ENCODE data around the gene EDNRB.

Gene EDNRB

DNA sequence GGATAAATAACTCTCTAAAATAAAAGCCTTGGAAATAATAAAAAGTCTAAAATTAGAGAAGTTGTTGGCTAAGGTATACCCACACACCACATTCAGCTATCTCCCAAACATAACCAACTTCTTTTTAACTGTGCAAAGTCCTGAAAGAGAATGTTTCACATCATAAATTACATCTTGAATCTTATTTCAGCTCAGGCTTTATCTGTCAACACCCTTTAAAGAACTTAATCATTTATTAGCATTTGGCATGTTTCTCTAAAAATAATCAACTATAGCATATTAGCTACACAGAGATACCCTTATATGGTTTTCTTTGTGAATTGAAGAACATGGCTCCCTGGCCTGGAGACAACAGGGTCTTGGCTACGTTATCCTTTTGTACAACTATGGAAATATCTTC lies 6.9 kb downstream of the EDNRB start:
- H3K36me3 ChIP-seq (ENCODE audit: control insufficient read depth in 4 of 4, insufficient read depth in 4 of 4, low read length in 3 of 4), result no peaks in the 10 kb centered on the region
- ChIA-PET POLR2A (no interaction called here), CTCF (no interaction called here)
- no peaks in the 10 kb centered on the region for H3K4me1 ChIP-seq (ENCODE audit: control extremely low read depth in 1 of 4, control insufficient read depth in 4 of 4, insufficient read depth in 4 of 4, low read length in 3 of 4)
- DNase-seq, result no peak
- H3K9me3 ChIP-seq (ENCODE audit: control extremely low read depth in 1 of 5, control insufficient read depth in 4 of 5, insufficient read depth in 2 of 5, low read depth in 1 of 5, low read length in 4 of 5), result no peaks in the 10 kb centered on the region
- peaks cover 0 to 4% (median 0%) of the 10 kb centered on the region in 5 experiments for H3K27me3 ChIP-seq (replicated peaks in 2 of 5; ENCODE audit: control insufficient read depth in 4 of 5, insufficient read depth in 5 of 5, low read length in 4 of 5)
- no peak overlapping the region for H3K4me3 ChIP-seq (ENCODE audit: control insufficient read depth in 1 of 7, extremely low read depth in 1 of 7, insufficient read depth in 4 of 7, low read depth in 2 of 7, low read length in 6 of 7)
- WGBS (ENCODE audit: insufficient coverage), result no CpG with 5 or more reads among the region's 1 CpG
- no peak overlapping the region for H3K27ac ChIP-seq (ENCODE audit: insufficient read depth in 1 of 2, low read depth in 1 of 2, low read length in 2 of 2, poor library complexity in 1 of 2, severe bottlenecking in 2 of 2)

DNA sequence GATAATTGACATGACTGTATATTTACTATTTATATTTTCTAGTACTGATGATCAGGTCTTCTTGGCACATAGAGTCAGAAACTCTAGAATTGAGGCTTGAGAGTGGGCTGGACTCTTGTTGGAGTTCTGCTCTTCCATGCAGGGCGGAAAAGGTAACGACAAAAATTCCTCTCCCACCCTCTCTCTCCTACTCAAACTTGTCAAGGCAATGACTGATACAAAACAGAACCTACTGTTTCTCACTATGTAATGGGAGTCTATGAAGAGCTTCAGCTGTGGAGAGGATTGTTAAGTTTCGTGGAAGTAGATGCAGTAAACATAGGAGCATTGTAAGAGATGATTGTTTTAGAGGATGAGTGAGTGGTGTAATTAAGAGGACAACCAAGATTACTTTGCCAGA lies 8.8 kb downstream of the EDNRB start:
- Histone ChIP-seq H3K4me3 (ENCODE audit: control insufficient read depth in 1 of 7, extremely low read depth in 1 of 7, insufficient read depth in 4 of 7, low read depth in 2 of 7, low read length in 6 of 7) (no peak overlapping the region), H3K36me3 (ENCODE audit: control insufficient read depth in 4 of 4, insufficient read depth in 4 of 4, low read length in 3 of 4) (no peaks in the 10 kb centered on the region), H3K27ac (ENCODE audit: insufficient read depth in 1 of 2, low read depth in 1 of 2, low read length in 2 of 2, poor library complexity in 1 of 2, severe bottlenecking in 2 of 2) (no peak overlapping the region), H3K27me3 (replicated peaks in 2 of 5; ENCODE audit: control insufficient read depth in 4 of 5, insufficient read depth in 5 of 5, low read length in 4 of 5) (no peaks in the 10 kb centered on the region), H3K9me3 (ENCODE audit: control extremely low read depth in 1 of 5, control insufficient read depth in 4 of 5, insufficient read depth in 2 of 5, low read depth in 1 of 5, low read length in 4 of 5) (no peaks in the 10 kb centered on the region), H3K4me1 (ENCODE audit: control extremely low read depth in 1 of 4, control insufficient read depth in 4 of 4, insufficient read depth in 4 of 4, low read length in 3 of 4) (no peaks in the 10 kb centered on the region)
- WGBS (ENCODE audit: insufficient coverage), result 100% methylated on average over 1 of the region's 3 CpGs
- ChIA-PET CTCF (no interaction called here), POLR2A (no interaction called here)
- DNase-seq, result no peak

DNA sequence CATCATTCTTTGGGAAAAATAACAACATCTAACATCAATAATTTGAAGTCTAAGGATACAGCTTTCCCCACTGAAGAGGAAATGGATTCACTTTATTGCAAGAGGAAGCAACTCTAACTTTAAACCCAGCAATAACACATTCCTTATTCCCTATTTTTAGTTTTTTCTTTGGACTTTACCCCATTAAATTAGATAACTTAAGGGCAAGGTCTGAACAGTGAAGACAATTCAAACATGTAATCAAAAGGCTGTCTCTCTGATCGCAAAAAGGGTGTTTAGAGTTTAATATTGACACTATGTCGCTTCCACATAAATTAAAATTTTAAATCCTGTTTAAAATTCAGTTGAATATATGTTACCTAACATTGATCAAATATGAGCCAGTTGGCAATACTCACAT lies 10.1 kb downstream of the EDNRB start:
- WGBS (ENCODE audit: insufficient coverage), result no CpG with 5 or more reads among the region's 2 CpGs
- CTCF ChIA-PET, result no interaction called here

DNA sequence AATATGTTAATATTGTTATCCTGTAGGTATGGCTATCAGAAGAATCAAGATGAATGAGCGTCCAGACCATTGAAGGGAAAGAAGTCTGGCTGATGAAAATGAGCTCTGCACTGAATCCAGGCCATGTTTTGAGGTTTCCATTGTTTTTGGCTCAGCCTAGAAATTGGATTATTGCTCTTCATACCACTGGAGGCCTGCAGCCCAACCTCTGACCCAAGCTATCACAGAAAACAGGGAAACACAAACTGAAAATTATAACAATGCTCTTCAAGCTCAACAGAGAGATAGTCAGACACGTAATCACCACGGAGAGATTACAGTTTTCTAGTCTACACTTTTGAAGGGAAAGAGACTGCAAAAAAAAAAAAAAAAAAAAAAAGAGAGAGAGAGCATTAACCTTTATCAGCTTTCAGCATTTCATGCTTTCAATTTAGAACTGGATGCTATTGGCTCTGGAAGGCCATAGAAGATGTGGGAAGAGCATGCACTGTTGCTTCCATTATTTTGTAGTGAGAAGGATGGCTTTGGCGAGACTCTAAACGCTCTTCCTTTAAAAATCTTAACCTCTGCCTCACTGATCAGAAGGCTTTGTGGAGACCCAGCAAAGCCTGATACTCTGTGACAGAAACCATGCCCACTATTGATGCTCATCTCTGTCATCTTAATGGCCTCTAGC lies 10.8 kb downstream of the EDNRB start:
- WGBS (ENCODE audit: insufficient coverage), result 93% methylated on average over 3 of the region's 5 CpGs
- peaks cover 0 to 3% (median 0%) of the 10 kb centered on the region in 5 experiments for H3K9me3 ChIP-seq (ENCODE audit: control extremely low read depth in 1 of 5, control insufficient read depth in 4 of 5, insufficient read depth in 2 of 5, low read depth in 1 of 5, low read length in 4 of 5)
- ChIA-PET POLR2A (no interaction called here), CTCF (no interaction called here)
- no peaks in the 10 kb centered on the region for H3K4me1 ChIP-seq (ENCODE audit: control extremely low read depth in 1 of 4, control insufficient read depth in 4 of 4, insufficient read depth in 4 of 4, low read length in 3 of 4)
- H3K27me3 ChIP-seq (replicated peaks in 2 of 5; ENCODE audit: control insufficient read depth in 4 of 5, insufficient read depth in 5 of 5, low read length in 4 of 5), result no peaks in the 10 kb centered on the region
- no peak for DNase-seq
- no peak overlapping the region for H3K27ac ChIP-seq (ENCODE audit: insufficient read depth in 1 of 2, low read depth in 1 of 2, low read length in 2 of 2, poor library complexity in 1 of 2, severe bottlenecking in 2 of 2)
- H3K36me3 ChIP-seq (ENCODE audit: control insufficient read depth in 4 of 4, insufficient read depth in 4 of 4, low read length in 3 of 4), result no peaks in the 10 kb centered on the region
- H3K4me3 ChIP-seq (ENCODE audit: control insufficient read depth in 1 of 7, extremely low read depth in 1 of 7, insufficient read depth in 4 of 7, low read depth in 2 of 7, low read length in 6 of 7), result no peak overlapping the region

More for the DNA sequence above, 10.1 kb downstream of the EDNRB start:
- Histone ChIP-seq H3K27ac (ENCODE audit: insufficient read depth in 1 of 2, low read depth in 1 of 2, low read length in 2 of 2, poor library complexity in 1 of 2, severe bottlenecking in 2 of 2) (no peak overlapping the region), H3K36me3 (ENCODE audit: control insufficient read depth in 4 of 4, insufficient read depth in 4 of 4, low read length in 3 of 4) (no peaks in the 10 kb centered on the region), H3K9me3 (ENCODE audit: control extremely low read depth in 1 of 5, control insufficient read depth in 4 of 5, insufficient read depth in 2 of 5, low read depth in 1 of 5, low read length in 4 of 5) (no peaks in the 10 kb centered on the region), H3K4me1 (ENCODE audit: control extremely low read depth in 1 of 4, control insufficient read depth in 4 of 4, insufficient read depth in 4 of 4, low read length in 3 of 4) (no peaks in the 10 kb centered on the region), H3K27me3 (replicated peaks in 2 of 5; ENCODE audit: control insufficient read depth in 4 of 5, insufficient read depth in 5 of 5, low read length in 4 of 5) (no peaks in the 10 kb centered on the region), H3K4me3 (ENCODE audit: control insufficient read depth in 1 of 7, extremely low read depth in 1 of 7, insufficient read depth in 4 of 7, low read depth in 2 of 7, low read length in 6 of 7) (no peak overlapping the region)
- POLR2A ChIA-PET, result no interaction called here
- DNase-seq, result no peak

DNA sequence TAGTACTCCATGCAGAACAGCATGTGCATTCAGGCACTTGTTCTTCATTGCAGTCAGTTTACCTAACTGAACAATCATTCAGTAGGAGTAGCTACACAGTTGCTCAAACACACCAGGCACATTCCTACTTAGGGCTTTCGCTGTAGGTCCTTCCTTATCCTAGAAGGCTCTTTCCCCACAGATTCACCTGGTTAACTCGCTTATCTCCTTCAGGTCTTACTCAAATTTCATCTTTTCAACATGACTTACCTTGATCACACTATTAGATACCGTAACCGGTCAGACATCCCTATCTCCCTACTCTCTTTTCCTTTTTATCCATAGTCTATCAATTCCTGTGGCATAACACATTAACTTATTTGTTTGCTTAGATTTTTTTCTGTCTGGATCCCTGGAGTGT lies 14.6 kb downstream of the EDNRB start:
- 88% methylated on average over 4 of the region's 4 CpGs for WGBS (ENCODE audit: insufficient coverage)
- Histone ChIP-seq H3K4me1 (ENCODE audit: control extremely low read depth in 1 of 4, control insufficient read depth in 4 of 4, insufficient read depth in 4 of 4, low read length in 3 of 4) (no peaks in the 10 kb centered on the region), H3K27ac (ENCODE audit: insufficient read depth in 1 of 2, low read depth in 1 of 2, low read length in 2 of 2, poor library complexity in 1 of 2, severe bottlenecking in 2 of 2) (no peak overlapping the region), H3K4me3 (ENCODE audit: control insufficient read depth in 1 of 7, extremely low read depth in 1 of 7, insufficient read depth in 4 of 7, low read depth in 2 of 7, low read length in 6 of 7) (no peak overlapping the region), H3K9me3 (ENCODE audit: control extremely low read depth in 1 of 5, control insufficient read depth in 4 of 5, insufficient read depth in 2 of 5, low read depth in 1 of 5, low read length in 4 of 5) (peaks cover 0 to 8% (median 0%) of the 10 kb centered on the region in 5 experiments), H3K36me3 (ENCODE audit: control insufficient read depth in 4 of 4, insufficient read depth in 4 of 4, low read length in 3 of 4) (no peaks in the 10 kb centered on the region), H3K27me3 (replicated peaks in 2 of 5; ENCODE audit: control insufficient read depth in 4 of 5, insufficient read depth in 5 of 5, low read length in 4 of 5) (no peaks in the 10 kb centered on the region)
- POLR2A ChIA-PET, result no interaction called here
- CTCF ChIA-PET, result no interaction called here
- no peak for DNase-seq

DNA sequence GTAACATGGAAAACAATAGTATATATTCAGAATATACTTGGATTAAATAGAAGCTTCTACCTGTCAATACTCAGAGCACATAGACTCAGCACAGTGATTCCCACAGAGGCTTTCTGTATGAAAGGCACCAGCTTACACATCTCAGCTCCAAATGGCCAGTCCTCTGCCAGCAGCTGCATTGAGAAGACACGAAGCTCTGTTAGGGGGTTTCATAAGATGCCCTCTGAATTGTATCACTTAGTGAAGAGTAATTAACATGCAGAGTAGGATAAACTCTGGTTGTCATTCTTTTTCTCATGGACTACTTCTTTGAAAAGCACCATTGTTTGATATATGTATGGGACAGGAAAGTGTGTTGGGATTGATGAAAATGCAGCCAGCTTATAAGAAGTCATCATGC lies 15.2 kb downstream of the EDNRB start:
- H3K27ac ChIP-seq (ENCODE audit: insufficient read depth in 1 of 2, low read depth in 1 of 2, low read length in 2 of 2, poor library complexity in 1 of 2, severe bottlenecking in 2 of 2), result no peak overlapping the region
- no peaks in the 10 kb centered on the region for H3K36me3 ChIP-seq (ENCODE audit: control insufficient read depth in 4 of 4, insufficient read depth in 4 of 4, low read length in 3 of 4)
- no CpG with 5 or more reads among the region's 1 CpG for WGBS (ENCODE audit: insufficient coverage)
- CTCF ChIA-PET, result no interaction called here
- no peak for DNase-seq
- no peaks in the 10 kb centered on the region for H3K27me3 ChIP-seq (replicated peaks in 2 of 5; ENCODE audit: control insufficient read depth in 4 of 5, insufficient read depth in 5 of 5, low read length in 4 of 5)
- POLR2A ChIA-PET, result no interaction called here
- H3K4me3 ChIP-seq (ENCODE audit: control insufficient read depth in 1 of 7, extremely low read depth in 1 of 7, insufficient read depth in 4 of 7, low read depth in 2 of 7, low read length in 6 of 7), result no peak overlapping the region
- H3K4me1 ChIP-seq (ENCODE audit: control extremely low read depth in 1 of 4, control insufficient read depth in 4 of 4, insufficient read depth in 4 of 4, low read length in 3 of 4), result no peaks in the 10 kb centered on the region
- H3K9me3 ChIP-seq (ENCODE audit: control extremely low read depth in 1 of 5, control insufficient read depth in 4 of 5, insufficient read depth in 2 of 5, low read depth in 1 of 5, low read length in 4 of 5), result peaks cover 0 to 8% (median 0%) of the 10 kb centered on the region in 5 experiments

DNA sequence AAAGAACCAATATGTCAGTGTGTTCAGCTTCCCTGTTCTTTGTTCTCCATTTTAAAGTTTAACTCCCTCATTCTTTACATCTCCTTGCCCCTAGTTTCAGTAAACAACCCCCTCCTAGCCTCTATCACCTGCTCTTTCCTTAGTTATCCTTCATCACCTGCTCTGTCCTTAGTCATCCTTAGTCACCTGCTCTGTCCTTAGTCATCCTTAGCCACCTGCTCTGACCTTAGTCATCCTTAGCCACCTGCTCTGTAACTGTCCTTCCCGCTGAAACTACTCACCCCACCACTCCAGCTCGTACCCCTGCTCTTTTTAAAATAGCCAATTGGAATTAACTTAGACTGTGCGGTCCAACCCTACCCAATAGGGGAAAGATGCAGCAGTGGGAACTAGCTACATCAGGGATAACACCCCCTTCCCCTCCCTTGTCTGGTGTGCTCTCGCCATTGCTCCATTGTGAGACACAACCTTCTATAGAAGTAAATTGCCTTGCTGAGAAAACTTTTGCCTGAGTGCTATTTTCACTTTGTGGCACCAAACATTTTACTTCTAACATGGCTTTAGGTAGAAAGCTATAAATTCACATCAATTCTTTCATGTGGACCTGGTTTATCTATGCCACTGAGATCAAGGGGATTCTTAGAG lies 16.2 kb downstream of the EDNRB start:
- H3K9me3 ChIP-seq (ENCODE audit: control extremely low read depth in 1 of 5, control insufficient read depth in 4 of 5, insufficient read depth in 2 of 5, low read depth in 1 of 5, low read length in 4 of 5), result peaks cover 0 to 8% (median 0%) of the 10 kb centered on the region in 5 experiments
- ChIA-PET POLR2A (no interaction called here), CTCF (no interaction called here)
- H3K36me3 ChIP-seq (ENCODE audit: control insufficient read depth in 4 of 4, insufficient read depth in 4 of 4, low read length in 3 of 4), result no peaks in the 10 kb centered on the region
- WGBS (ENCODE audit: insufficient coverage), result 82% methylated on average over 4 of the region's 4 CpGs
- H3K4me3 ChIP-seq (ENCODE audit: control insufficient read depth in 1 of 7, extremely low read depth in 1 of 7, insufficient read depth in 4 of 7, low read depth in 2 of 7, low read length in 6 of 7), result no peak overlapping the region
- H3K27me3 ChIP-seq (replicated peaks in 2 of 5; ENCODE audit: control insufficient read depth in 4 of 5, insufficient read depth in 5 of 5, low read length in 4 of 5), result no peaks in the 10 kb centered on the region
- H3K4me1 ChIP-seq (ENCODE audit: control extremely low read depth in 1 of 4, control insufficient read depth in 4 of 4, insufficient read depth in 4 of 4, low read length in 3 of 4), result no peaks in the 10 kb centered on the region
- no peak overlapping the region for H3K27ac ChIP-seq (ENCODE audit: insufficient read depth in 1 of 2, low read depth in 1 of 2, low read length in 2 of 2, poor library complexity in 1 of 2, severe bottlenecking in 2 of 2)
- DNase-seq, result no peak

Measured in common myeloid progenitor, CD34-positive (primary cell).